HG03280 (cell line): ENCODE measurements around the gene IGF1R.

ENCODE experiments used
- ATAC-seq: cut with Tn5 transposase; IDR thresholded peaks from one replicate; pipeline ENCODE4 v1.9.1; 2021; ENCODE audit warnings: mild to moderate bottlenecking, moderate library complexity; ENCODE audit not compliant: unreplicated experiment

IGF1R gene

GRCh38 chr15:98647026-98647773, 1.1 kb upstream of the IGF1R start:
- ATAC-seq: peak; percentile 49

- ATAC-seq: peak; percentile 30
Measured at GRCh38 chr15:98648654-98649471, 524 bp downstream of the IGF1R start.

- no peak for ATAC-seq
Measured at GRCh38 chr15:98649472-98650416, 1.4 kb downstream of the IGF1R start.

GRCh38 chr15:98650417-98651035, 2.2 kb downstream of the IGF1R start:
- ATAC-seq: no peak

GRCh38 chr15:98651036-98651481, 2.7 kb downstream of the IGF1R start:
- ATAC-seq: no peak

- ATAC-seq: no peak
Measured at GRCh38 chr15:98651581-98652220, 3.4 kb downstream of the IGF1R start.

- no peak for ATAC-seq
Measured at GRCh38 chr15:98653686-98654085, 5.3 kb downstream of the IGF1R start.

GRCh38 chr15:98654790-98655360, 6.5 kb downstream of the IGF1R start:
- ATAC-seq: no peak

- no peak for ATAC-seq
Measured at GRCh38 chr15:98655732-98656131, 7.4 kb downstream of the IGF1R start.

- no peak for ATAC-seq
Measured at GRCh38 chr15:98657721-98658120, 9.4 kb downstream of the IGF1R start.

- peak; percentile 93 for ATAC-seq
Measured at GRCh38 chr15:98658831-98659699, 10.7 kb downstream of the IGF1R start.

GRCh38 chr15:98660055-98660454, 11.7 kb downstream of the IGF1R start:
- no peak for ATAC-seq

- no peak for ATAC-seq
Measured at GRCh38 chr15:98663045-98663444, 14.7 kb downstream of the IGF1R start.

- no peak for ATAC-seq
Measured at GRCh38 chr15:98663606-98664005, 15.3 kb downstream of the IGF1R start.

GRCh38 chr15:98666441-98666840, 18.1 kb downstream of the IGF1R start:
- ATAC-seq: no peak

GRCh38 chr15:98666841-98667240, 18.5 kb downstream of the IGF1R start:
- no peak for ATAC-seq

- ATAC-seq: no peak
Measured at GRCh38 chr15:98667521-98668179, 19.3 kb downstream of the IGF1R start.
